ENCODE data around the gene ARHGAP33.
"Not testable (repeated sequence)": the region's sequence is repeated elsewhere in the genome, so short reads cannot be mapped to it uniquely, and the experiment has no call there.

Gene ARHGAP33

DNA sequence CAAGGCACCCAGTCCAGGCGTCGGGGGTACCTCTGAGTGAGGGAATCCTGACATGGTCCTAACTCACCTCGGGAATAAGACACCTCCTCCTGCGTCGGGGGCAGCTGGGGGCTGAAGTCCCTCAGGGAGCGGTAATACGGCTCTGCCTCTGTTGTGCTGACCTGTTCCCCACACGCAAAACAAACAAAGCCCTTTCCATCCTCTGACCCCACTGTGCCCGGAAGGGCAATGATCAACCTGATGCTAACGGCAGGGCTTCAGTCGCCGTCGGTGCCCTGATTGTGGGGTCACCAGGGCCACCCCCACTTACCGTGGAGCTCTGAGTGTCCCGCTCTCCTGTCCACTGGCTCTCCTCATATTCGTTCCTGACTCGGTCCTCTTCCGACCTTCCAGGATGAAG, 55.6 kb downstream of the ARHGAP33 start:
- Histone ChIP-seq H3K27me3 (peaks cover 69% of the 10 kb centered on the region), H3K9me3 (no peaks in the 10 kb centered on the region), H3K4me3 (ENCODE audit: low read depth in 1 of 2, low read length in 1 of 2) (no peak overlapping the region), H3K4me1 (ENCODE audit: control insufficient read depth in 1 of 2, insufficient read depth in 1 of 2, low read depth in 1 of 2, low read length in 1 of 2) (no peaks in the 10 kb centered on the region), H3K27ac (no peak overlapping the region), H3K36me3 (no peaks in the 10 kb centered on the region)
- TF ChIP-seq, protein P1, sequence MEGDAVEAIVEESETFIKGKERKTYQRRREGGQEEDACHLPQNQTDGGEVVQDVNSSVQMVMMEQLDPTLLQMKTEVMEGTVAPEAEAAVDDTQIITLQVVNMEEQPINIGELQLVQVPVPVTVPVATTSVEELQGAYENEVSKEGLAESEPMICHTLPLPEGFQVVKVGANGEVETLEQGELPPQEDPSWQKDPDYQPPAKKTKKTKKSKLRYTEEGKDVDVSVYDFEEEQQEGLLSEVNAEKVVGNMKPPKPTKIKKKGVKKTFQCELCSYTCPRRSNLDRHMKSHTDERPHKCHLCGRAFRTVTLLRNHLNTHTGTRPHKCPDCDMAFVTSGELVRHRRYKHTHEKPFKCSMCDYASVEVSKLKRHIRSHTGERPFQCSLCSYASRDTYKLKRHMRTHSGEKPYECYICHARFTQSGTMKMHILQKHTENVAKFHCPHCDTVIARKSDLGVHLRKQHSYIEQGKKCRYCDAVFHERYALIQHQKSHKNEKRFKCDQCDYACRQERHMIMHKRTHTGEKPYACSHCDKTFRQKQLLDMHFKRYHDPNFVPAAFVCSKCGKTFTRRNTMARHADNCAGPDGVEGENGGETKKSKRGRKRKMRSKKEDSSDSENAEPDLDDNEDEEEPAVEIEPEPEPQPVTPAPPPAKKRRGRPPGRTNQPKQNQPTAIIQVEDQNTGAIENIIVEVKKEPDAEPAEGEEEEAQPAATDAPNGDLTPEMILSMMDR (IDR thresholded peaks at IDR 0.05) = no peak

DNA sequence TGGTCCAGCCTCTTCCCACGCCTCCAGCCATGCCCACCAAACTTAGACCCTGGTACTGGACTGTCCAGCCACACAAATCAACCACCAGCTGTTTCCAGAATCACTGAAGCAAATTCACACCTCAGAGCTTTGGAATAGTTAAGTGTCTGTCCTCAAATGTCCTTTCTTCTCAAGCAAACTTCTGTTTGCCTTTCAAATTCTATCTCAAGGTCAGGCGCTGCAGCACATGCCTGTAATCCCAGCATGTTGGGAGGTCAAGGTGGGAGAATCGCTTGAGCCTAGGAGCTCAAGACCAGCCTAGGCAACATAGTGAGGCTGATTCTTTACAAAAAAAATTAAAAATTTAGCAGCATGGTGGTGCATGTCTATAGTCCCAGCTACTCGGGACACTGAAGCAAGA, 56.7 kb downstream of the ARHGAP33 start:
- H3K9me3 ChIP-seq = no peaks in the 10 kb centered on the region
- TF ChIP-seq, protein P1 (IDR thresholded peaks at IDR 0.05) = no peak
- H3K36me3 ChIP-seq = no peaks in the 10 kb centered on the region
- no peak overlapping the region for H3K4me3 ChIP-seq (ENCODE audit: low read depth in 1 of 2, low read length in 1 of 2)
- H3K27ac ChIP-seq = no peak overlapping the region
- no peaks in the 10 kb centered on the region for H3K4me1 ChIP-seq (ENCODE audit: control insufficient read depth in 1 of 2, insufficient read depth in 1 of 2, low read depth in 1 of 2, low read length in 1 of 2)
- H3K27me3 ChIP-seq = peaks cover 67% of the 10 kb centered on the region

DNA sequence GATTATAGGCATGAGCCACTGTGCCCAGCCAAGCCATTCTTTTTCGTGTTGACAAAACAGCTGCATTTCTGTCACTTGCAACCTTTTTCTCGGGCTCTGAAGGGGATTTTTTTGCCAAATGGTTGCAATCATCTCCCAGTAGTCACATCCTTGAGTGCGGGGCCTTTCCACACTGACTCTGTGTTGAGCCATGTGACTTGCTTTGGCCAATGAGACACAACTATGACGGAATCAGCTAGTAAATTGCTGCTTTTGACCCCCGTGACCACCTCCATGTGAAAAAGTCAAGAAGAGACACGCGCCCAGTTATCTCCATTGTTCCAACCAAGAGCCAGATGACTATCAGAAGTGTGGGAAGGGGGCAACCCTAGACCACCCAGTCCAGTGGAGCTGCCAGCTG, 58.6 kb downstream of the ARHGAP33 start:
- TF ChIP-seq, protein P1 (IDR thresholded peaks at IDR 0.05) = no peak
- peaks cover 61% of the 10 kb centered on the region for H3K27me3 ChIP-seq

DNA sequence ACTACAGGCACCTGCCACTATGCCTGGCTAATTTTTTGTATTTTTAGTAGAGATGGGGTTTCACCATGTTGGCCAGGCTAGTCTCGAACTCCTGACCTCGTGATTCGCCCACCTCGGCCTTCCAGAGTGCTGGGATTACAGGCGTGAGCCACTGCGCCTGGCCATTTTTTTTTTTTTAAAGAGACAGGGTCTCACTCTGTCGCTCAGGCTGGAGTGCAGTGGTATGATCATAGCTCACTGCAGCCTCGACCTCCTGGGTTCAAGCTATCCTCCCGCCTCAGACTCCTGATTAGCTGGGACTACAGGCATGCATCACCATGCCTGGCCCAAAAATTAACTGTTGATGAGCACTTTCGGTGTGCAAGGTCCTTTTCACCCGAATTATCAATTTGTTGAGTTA, 60.7 kb downstream of the ARHGAP33 start:
- H3K4me3 ChIP-seq (ENCODE audit: low read depth in 1 of 2, low read length in 1 of 2); H3K36me3 ChIP-seq; H3K4me1 ChIP-seq (ENCODE audit: control insufficient read depth in 1 of 2, insufficient read depth in 1 of 2, low read depth in 1 of 2, low read length in 1 of 2); H3K9me3 ChIP-seq; H3K27ac ChIP-seq: not testable (repeated sequence)
- peaks cover 64% of the 10 kb centered on the region for H3K27me3 ChIP-seq

More for the DNA sequence above, 58.6 kb downstream of the ARHGAP33 start:
- Histone ChIP-seq H3K36me3 (no peaks in the 10 kb centered on the region), H3K4me1 (ENCODE audit: control insufficient read depth in 1 of 2, insufficient read depth in 1 of 2, low read depth in 1 of 2, low read length in 1 of 2) (no peaks in the 10 kb centered on the region), H3K4me3 (ENCODE audit: low read depth in 1 of 2, low read length in 1 of 2) (no peak overlapping the region), H3K9me3 (no peaks in the 10 kb centered on the region), H3K27ac (no peak overlapping the region)
